ENCODE results near the gene PSME4. TPM values are rescaled to one million over a fixed set of nuclear protein-coding genes. Genes with fewer than 3 reads are reported as not detected.

PSME4 gene
- polyA plus RNA-seq, 3 donors, result 2.1 to 17.7 (median 3.1) TPM

DNA sequence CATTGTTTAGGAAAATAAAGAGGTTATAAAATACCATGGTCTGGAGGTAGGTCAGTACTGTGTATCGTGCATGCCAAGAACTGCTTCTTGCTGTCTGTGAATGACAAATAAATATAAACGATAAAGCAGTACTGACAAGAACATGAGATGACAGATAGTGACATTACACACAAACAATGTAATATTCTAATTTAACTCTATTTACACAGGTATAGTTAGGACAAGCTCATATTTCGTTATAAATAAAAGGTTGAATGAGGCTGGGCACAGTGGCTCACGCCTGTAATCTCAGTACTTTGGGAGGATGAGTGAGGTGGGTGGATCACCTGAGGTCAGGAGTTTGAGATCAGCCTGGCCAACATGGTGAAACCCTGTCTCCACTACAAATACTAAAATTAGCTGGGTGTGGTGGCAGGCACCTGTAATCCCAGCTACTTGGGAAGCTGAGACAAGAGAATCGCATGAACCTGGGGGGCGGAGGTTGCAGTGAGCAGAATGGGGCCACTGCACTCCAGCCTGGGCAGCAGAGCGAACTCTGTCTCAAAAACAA is 96.3 kb downstream of the PSME4 start:
- no peak overlapping the region for H3K27ac Mint-ChIP-seq
- H3K36me3 ChIP-seq (replicated peaks in 1 of 2; ENCODE audit: control insufficient read depth in 1 of 2, insufficient read depth in 2 of 2, low read length in 2 of 2), result peaks cover 46 to 90% of the 10 kb centered on the region in 2 donors
- H3K36me3 Mint-ChIP-seq, result peaks cover 46 to 84% of the 10 kb centered on the region in 2 donors
- H4K20me1 ChIP-seq (ENCODE audit: insufficient read depth, low read length), result no peaks in the 10 kb centered on the region
- TF ChIP-seq, protein P1, sequence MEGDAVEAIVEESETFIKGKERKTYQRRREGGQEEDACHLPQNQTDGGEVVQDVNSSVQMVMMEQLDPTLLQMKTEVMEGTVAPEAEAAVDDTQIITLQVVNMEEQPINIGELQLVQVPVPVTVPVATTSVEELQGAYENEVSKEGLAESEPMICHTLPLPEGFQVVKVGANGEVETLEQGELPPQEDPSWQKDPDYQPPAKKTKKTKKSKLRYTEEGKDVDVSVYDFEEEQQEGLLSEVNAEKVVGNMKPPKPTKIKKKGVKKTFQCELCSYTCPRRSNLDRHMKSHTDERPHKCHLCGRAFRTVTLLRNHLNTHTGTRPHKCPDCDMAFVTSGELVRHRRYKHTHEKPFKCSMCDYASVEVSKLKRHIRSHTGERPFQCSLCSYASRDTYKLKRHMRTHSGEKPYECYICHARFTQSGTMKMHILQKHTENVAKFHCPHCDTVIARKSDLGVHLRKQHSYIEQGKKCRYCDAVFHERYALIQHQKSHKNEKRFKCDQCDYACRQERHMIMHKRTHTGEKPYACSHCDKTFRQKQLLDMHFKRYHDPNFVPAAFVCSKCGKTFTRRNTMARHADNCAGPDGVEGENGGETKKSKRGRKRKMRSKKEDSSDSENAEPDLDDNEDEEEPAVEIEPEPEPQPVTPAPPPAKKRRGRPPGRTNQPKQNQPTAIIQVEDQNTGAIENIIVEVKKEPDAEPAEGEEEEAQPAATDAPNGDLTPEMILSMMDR (IDR thresholded peaks at IDR 0.05), result no peak
- H2AFZ ChIP-seq (ENCODE audit: insufficient read depth, low read depth, low read length, poor library complexity, severe bottlenecking), result no peak overlapping the region
- 100% methylated on average over 3 of the region's 7 CpGs for WGBS (ENCODE audit: insufficient coverage)
- H3K4me3 ChIP-seq (replicated peaks in 1 of 3; ENCODE audit: low read depth in 2 of 3, low read length in 3 of 3), result no peak overlapping the region
- no peak overlapping the region for H3K9ac ChIP-seq (ENCODE audit: insufficient read depth, low read length, poor library complexity, severe bottlenecking)
- H3K4me2 ChIP-seq (replicated peaks; ENCODE audit: extremely low read depth, low read length, poor library complexity, severe bottlenecking), result no peak overlapping the region
- H3K79me2 ChIP-seq (ENCODE audit: insufficient read depth, low read length), result no peaks in the 10 kb centered on the region
- no peak overlapping the region for H3K27ac ChIP-seq (ENCODE audit: low read depth in 1 of 2, low read length in 2 of 2)
- H3K27me3 ChIP-seq (ENCODE audit: control insufficient read depth in 2 of 2, insufficient read depth in 2 of 2, low read length in 2 of 2), result no peaks in the 10 kb centered on the region
- H3K27me3 Mint-ChIP-seq (ENCODE audit: low read depth in 3 of 3), result peaks cover 0 to 2% (median 0%) of the 10 kb centered on the region in 3 donors
- no peaks in the 10 kb centered on the region for H3K4me1 ChIP-seq (ENCODE audit: control insufficient read depth in 1 of 2, insufficient read depth in 2 of 2, low read length in 2 of 2)
- intact Hi-C loops (cut with micrococcal nuclease), result no loop called here
- peaks cover 0 to 2% (median 0%) of the 10 kb centered on the region in 7 donors for H3K9me3 Mint-ChIP-seq
- no peaks in the 10 kb centered on the region for H3K9me3 ChIP-seq (replicated peaks in 1 of 2; ENCODE audit: control insufficient read depth in 1 of 2, insufficient read depth in 1 of 2, low read length in 2 of 2)
- no peak for DNase-seq
- H3K4me1 Mint-ChIP-seq, result no peaks in the 10 kb centered on the region
- no peak overlapping the region for H3K4me3 Mint-ChIP-seq

DNA sequence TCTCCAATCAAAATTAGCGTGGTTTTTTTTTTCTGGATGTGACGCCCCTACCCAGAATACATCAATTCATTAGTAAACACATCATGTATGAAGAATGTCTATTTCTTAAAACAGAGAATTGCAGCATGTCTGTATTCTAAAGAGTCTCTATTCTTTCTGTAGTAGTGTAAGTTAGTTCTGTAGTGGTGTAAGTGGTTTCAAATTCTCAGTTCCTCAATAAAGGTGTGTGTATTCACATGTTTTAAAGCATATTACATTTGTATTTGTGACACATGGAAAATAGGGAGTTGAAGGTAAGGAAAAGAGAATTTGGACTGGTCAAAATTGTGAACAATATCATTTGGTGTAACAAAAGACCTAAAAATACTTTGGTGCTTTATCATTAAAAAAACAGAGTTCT is 103.0 kb downstream of the PSME4 start:
- H3K4me3 Mint-ChIP-seq, result no peak overlapping the region
- H3K4me1 ChIP-seq (ENCODE audit: control insufficient read depth in 1 of 2, insufficient read depth in 2 of 2, low read length in 2 of 2), result no peaks in the 10 kb centered on the region
- intact Hi-C loops (cut with micrococcal nuclease), result no loop called here

More for the DNA sequence above, 103.0 kb downstream of the PSME4 start:
- no peaks in the 10 kb centered on the region for H3K4me1 Mint-ChIP-seq
- no peak overlapping the region for H2AFZ ChIP-seq (ENCODE audit: insufficient read depth, low read depth, low read length, poor library complexity, severe bottlenecking)
- no peak overlapping the region for H3K4me3 ChIP-seq (replicated peaks in 1 of 3; ENCODE audit: low read depth in 2 of 3, low read length in 3 of 3)
- H3K79me2 ChIP-seq (ENCODE audit: insufficient read depth, low read length), result no peaks in the 10 kb centered on the region
- H3K27me3 Mint-ChIP-seq (ENCODE audit: low read depth in 3 of 3), result peaks cover 0 to 2% (median 0%) of the 10 kb centered on the region in 3 donors
- H3K36me3 ChIP-seq (replicated peaks in 1 of 2; ENCODE audit: control insufficient read depth in 1 of 2, insufficient read depth in 2 of 2, low read length in 2 of 2), result peaks cover 44 to 86% of the 10 kb centered on the region in 2 donors
- TF ChIP-seq, protein P1 (IDR thresholded peaks at IDR 0.05), result no peak
- H3K36me3 Mint-ChIP-seq, result peaks cover 58 to 75% of the 10 kb centered on the region in 2 donors
- no peaks in the 10 kb centered on the region for H3K9me3 ChIP-seq (replicated peaks in 1 of 2; ENCODE audit: control insufficient read depth in 1 of 2, insufficient read depth in 1 of 2, low read length in 2 of 2)
- no peaks in the 10 kb centered on the region for H3K9me3 Mint-ChIP-seq
- DNase-seq, result no peak
- H3K27ac Mint-ChIP-seq, result no peak overlapping the region
- no peaks in the 10 kb centered on the region for H4K20me1 ChIP-seq (ENCODE audit: insufficient read depth, low read length)
- no peak overlapping the region for H3K4me2 ChIP-seq (replicated peaks; ENCODE audit: extremely low read depth, low read length, poor library complexity, severe bottlenecking)
- H3K9ac ChIP-seq (ENCODE audit: insufficient read depth, low read length, poor library complexity, severe bottlenecking), result no peak overlapping the region
- no peak overlapping the region for H3K27ac ChIP-seq (ENCODE audit: low read depth in 1 of 2, low read length in 2 of 2)
- WGBS (ENCODE audit: insufficient coverage), result no CpG with 5 or more reads among the region's 2 CpGs
- H3K27me3 ChIP-seq (ENCODE audit: control insufficient read depth in 2 of 2, insufficient read depth in 2 of 2, low read length in 2 of 2), result no peaks in the 10 kb centered on the region
